ENCODE data around the gene PRXL2A. TPM values are rescaled to one million over a fixed set of nuclear protein-coding genes. Genes with fewer than 3 reads are reported as not detected.

PRXL2A gene
- total RNA-seq, 2 donors from 2014 or later, result 86.0 to 101 TPM

DNA sequence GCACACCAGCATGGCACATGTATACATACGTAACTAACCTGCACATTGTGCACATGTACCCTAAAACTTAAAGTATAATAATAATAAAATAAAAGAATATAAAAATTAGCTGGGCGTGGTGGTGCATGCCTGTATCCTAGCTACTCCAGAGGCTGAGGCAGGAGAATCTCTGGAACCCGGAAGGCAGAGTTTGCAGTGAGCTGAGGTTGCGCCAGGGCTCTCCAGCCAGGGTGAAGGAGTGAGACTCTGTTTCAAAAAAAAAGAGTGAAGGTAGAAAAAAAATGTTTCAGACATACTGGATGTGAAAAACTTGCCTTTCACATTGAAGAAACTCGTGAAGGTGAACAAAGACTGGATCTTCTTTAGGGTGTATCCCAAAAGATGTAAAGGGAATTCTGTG, 72.5 kb downstream of the PRXL2A start:
- Histone ChIP-seq H3K27ac (no peak overlapping the region), H3K27me3 (replicated peaks; ENCODE audit: insufficient read depth) (no peaks in the 10 kb centered on the region), H3K9me3 (no peaks in the 10 kb centered on the region), H3K36me3 (no peaks in the 10 kb centered on the region), H3K4me1 (replicated peaks) (no peaks in the 10 kb centered on the region), H3K4me3 (no peak overlapping the region)
- WGBS, result 92% methylated on average over 5 of the region's 5 CpGs
- TF ChIP-seq CTCF (IDR thresholded peaks at IDR 0.05), result no peak
- no peak for TF ChIP-seq POLR2AphosphoS5 (IDR thresholded peaks at IDR 0.05)
- no peak for TF ChIP-seq POLR2A (IDR thresholded peaks at IDR 0.05)
- no peak for DNase-seq (ENCODE audit: low spot score)
- intact Hi-C loops (cut with DNase I), result no loop called here

GRCh38 chr10:80484243-80484642, 75.9 kb downstream of the PRXL2A start:
- H3K36me3 ChIP-seq, result no peaks in the 10 kb centered on the region
- intact Hi-C loops (cut with DNase I), result no loop called here
- TF ChIP-seq CTCF (IDR thresholded peaks at IDR 0.05), result no peak
- no peak for TF ChIP-seq POLR2A (IDR thresholded peaks at IDR 0.05)
- TF ChIP-seq POLR2AphosphoS5 (IDR thresholded peaks at IDR 0.05), result no peak
- H3K4me1 ChIP-seq (replicated peaks), result no peaks in the 10 kb centered on the region
- H3K27me3 ChIP-seq (replicated peaks; ENCODE audit: insufficient read depth), result no peaks in the 10 kb centered on the region
- whole genome bisulfite sequencing, result 86% methylated on average over 6 of the region's 6 CpGs
- H3K4me3 ChIP-seq, result no peak overlapping the region
- no peaks in the 10 kb centered on the region for H3K9me3 ChIP-seq
- no peak overlapping the region for H3K27ac ChIP-seq
- no peak for DNase-seq (ENCODE audit: low spot score)

DNA sequence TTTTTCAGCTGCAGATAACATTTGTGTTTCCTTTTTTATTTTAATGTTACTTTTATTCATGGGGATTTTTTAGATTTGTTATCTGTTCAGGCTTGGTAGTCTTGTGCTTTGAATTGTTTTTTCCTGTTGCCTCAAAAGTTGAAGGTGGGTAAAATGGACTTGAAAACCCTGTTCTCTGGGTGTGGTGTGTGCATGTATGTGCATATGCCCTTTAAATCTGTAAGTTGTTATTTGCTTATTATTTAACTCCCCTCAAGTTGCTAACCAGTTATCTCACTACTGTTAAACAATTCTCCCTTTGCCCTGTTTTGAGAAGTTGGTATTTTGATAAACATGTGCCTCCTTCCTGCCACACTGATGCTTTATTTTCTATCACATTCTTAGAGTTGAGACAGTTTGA, 76.3 kb downstream of the PRXL2A start:
- Histone ChIP-seq H3K27ac (no peak overlapping the region), H3K4me3 (no peak overlapping the region), H3K36me3 (peaks cover 0 to 3% of the 10 kb centered on the region in 2 donors), H3K9me3 (no peaks in the 10 kb centered on the region), H3K27me3 (replicated peaks; ENCODE audit: insufficient read depth) (no peaks in the 10 kb centered on the region), H3K4me1 (replicated peaks) (no peaks in the 10 kb centered on the region)
- TF ChIP-seq POLR2A (IDR thresholded peaks at IDR 0.05) (no peak), POLR2AphosphoS5 (IDR thresholded peaks at IDR 0.05) (no peak), CTCF (IDR thresholded peaks at IDR 0.05) (no peak)
- intact Hi-C loops (cut with DNase I), result no loop called here
- DNase-seq (ENCODE audit: low spot score), result no peak

DNA sequence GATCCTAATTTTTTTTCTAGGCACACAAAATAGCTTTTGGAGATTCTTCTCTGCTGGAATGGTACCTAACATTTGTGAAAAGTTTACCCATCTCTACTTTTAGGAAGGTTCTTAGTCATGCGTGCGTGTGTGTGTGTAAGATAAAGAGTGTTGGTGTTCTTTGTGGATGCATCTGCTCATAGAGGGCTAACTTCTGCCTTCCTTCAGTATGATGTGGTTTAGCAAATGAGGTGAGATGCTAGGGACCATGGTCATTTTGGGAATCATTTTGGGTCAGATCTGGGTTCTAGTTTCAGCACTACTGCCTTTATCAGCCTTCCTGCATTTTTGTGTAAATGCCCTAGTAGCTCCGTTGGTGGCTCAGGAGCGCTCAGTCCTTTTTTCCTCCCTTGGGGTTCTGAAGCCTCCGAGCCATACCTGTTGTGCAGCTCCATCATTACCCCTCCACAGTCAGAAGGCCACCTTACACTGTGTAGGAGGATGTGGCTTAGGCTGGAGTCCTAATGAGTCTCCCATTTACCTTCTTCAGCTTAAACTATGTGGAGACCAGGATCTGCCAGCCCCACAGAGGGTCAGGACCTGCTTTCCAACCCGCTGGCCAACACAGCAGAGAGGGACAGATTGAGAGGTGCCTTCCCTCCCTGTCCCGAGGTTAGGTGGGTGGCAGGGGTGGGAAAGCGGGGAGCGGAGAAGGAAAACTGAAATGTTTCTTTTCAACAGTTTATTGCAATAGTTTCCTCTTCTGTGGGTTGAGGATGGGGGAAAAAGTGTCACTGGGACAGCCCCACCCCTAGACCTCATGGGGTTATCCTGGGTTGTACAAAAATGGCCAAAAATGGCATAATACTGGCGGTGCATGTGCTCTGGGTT, 77.0 kb downstream of the PRXL2A start:
- Histone ChIP-seq H3K27ac (no peak overlapping the region), H3K27me3 (replicated peaks; ENCODE audit: insufficient read depth) (no peaks in the 10 kb centered on the region), H3K36me3 (peaks cover 0 to 3% of the 10 kb centered on the region in 2 donors), H3K4me3 (no peak overlapping the region), H3K9me3 (no peaks in the 10 kb centered on the region), H3K4me1 (replicated peaks) (no peaks in the 10 kb centered on the region)
- intact Hi-C loops (cut with DNase I), result no loop called here
- no peak for DNase-seq (ENCODE audit: low spot score)
- 84% methylated on average over 10 of the region's 10 CpGs for WGBS
- TF ChIP-seq CTCF (IDR thresholded peaks at IDR 0.05) (no peak), POLR2A (IDR thresholded peaks at IDR 0.05) (no peak), POLR2AphosphoS5 (IDR thresholded peaks at IDR 0.05) (no peak)
